ENCODE results near the gene NAIF1.

Gene NAIF1

GRCh38 chr9:128102861-128103588 lies 35.9 kb upstream of the NAIF1 start:
- DNase-seq (ENCODE audit: low read depth, low spot score), result no peak

- no peak for DNase-seq (ENCODE audit: low read depth, low spot score)
Observed at GRCh38 chr9:128102196-128102595, 35.1 kb upstream of the NAIF1 start.

- no peak for DNase-seq (ENCODE audit: low read depth, low spot score)
Observed at GRCh38 chr9:128101690-128102089, 34.6 kb upstream of the NAIF1 start.

GRCh38 chr9:128101231-128101661 lies 34.1 kb upstream of the NAIF1 start:
- no peak for DNase-seq (ENCODE audit: low read depth, low spot score)

- DNase-seq (ENCODE audit: low read depth, low spot score), result no peak
Observed at GRCh38 chr9:128100581-128100980, 33.5 kb upstream of the NAIF1 start.

GRCh38 chr9:128099932-128100491 lies 32.9 kb upstream of the NAIF1 start:
- no peak for DNase-seq (ENCODE audit: low read depth, low spot score)

GRCh38 chr9:128099231-128099931 lies 32.3 kb upstream of the NAIF1 start:
- no peak for DNase-seq (ENCODE audit: low read depth, low spot score)

GRCh38 chr9:128098297-128099230 lies 31.4 kb upstream of the NAIF1 start:
- peak; percentile 25 for DNase-seq (ENCODE audit: low read depth, low spot score)

GRCh38 chr9:128097543-128098296 lies 30.6 kb upstream of the NAIF1 start:
- no peak for DNase-seq (ENCODE audit: low read depth, low spot score)

- no peak for DNase-seq (ENCODE audit: low read depth, low spot score)
Observed at GRCh38 chr9:128096616-128097536, 29.8 kb upstream of the NAIF1 start.

- DNase-seq (ENCODE audit: low read depth, low spot score), result no peak
Observed at GRCh38 chr9:128094950-128095544, 27.9 kb upstream of the NAIF1 start.

- peak; percentile 52 for DNase-seq (ENCODE audit: low read depth, low spot score)
Observed at GRCh38 chr9:128094166-128094949, 27.2 kb upstream of the NAIF1 start.

GRCh38 chr9:128093011-128093410 lies 25.9 kb upstream of the NAIF1 start:
- DNase-seq (ENCODE audit: low read depth, low spot score), result no peak

GRCh38 chr9:128092199-128092977 lies 25.3 kb upstream of the NAIF1 start:
- no peak for DNase-seq (ENCODE audit: low read depth, low spot score)

- DNase-seq (ENCODE audit: low read depth, low spot score), result no peak
Observed at GRCh38 chr9:128091571-128091970, 24.5 kb upstream of the NAIF1 start.

GRCh38 chr9:128091144-128091543 lies 24.0 kb upstream of the NAIF1 start:
- DNase-seq (ENCODE audit: low read depth, low spot score), result no peak

GRCh38 chr9:128089299-128089698 lies 22.2 kb upstream of the NAIF1 start:
- no peak for DNase-seq (ENCODE audit: low read depth, low spot score)
